ENCODE data around the gene RUFY1. TPM values are rescaled to one million over a fixed set of nuclear protein-coding genes. Genes with fewer than 3 reads are reported as not detected.

Gene RUFY1
- total and polyA plus RNA-seq, 5 donors from 2014 or later, result 18.3 to 40.4 (median 25.4) TPM

DNA sequence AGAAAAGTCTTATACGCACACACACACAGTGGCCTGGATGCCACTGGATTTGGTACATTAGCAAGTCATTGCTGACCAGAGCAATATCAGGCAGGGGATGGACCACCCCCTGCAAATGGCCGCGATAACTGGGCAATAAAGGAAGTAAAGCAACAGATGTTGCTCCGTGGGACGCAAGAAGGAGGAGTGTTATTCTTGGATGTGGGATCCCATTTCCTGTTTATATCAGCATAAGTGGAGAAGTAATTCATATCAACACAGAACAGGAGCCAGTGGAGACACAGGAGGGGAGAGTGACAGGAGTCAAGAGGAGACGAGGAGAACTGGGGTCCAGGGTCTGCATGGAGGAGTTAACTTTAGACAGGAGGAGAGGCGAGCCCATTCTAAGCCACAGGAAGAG lies 18.4 kb downstream of the RUFY1 start:
- Histone ChIP-seq H3K4me1 (ENCODE audit: control insufficient read depth, insufficient read depth, low read length, poor library complexity, severe bottlenecking) (no peaks in the 10 kb centered on the region), H3K27ac (ENCODE audit: insufficient read depth, low read length, poor library complexity, severe bottlenecking) (no peak overlapping the region), H3K36me3 (ENCODE audit: control insufficient read depth, insufficient read depth, low read length) (peaks cover 57% of the 10 kb centered on the region), H3K9me3 (ENCODE audit: control insufficient read depth in 2 of 2, low read length in 2 of 2) (no peaks in the 10 kb centered on the region), H3K27me3 (ENCODE audit: control insufficient read depth, insufficient read depth, low read length) (no peaks in the 10 kb centered on the region), H3K4me3 (ENCODE audit: low read depth, low read length) (no peak overlapping the region)
- Mint-ChIP-seq H3K4me1 (peaks cover 0 to 4% (median 2%) of the 10 kb centered on the region in 4 donors), H3K36me3 (peaks cover 28% of the 10 kb centered on the region), H3K9me3 (no peaks in the 10 kb centered on the region), H3K27me3 (no peaks in the 10 kb centered on the region), H3K27ac (peak overlapping the region; percentile 59 to 85 (median 82)), H3K4me3 (no peak overlapping the region)
- ATAC-seq (ENCODE audit: low read depth in 2 of 2), result no peak
- DNase-seq, result no peak

DNA sequence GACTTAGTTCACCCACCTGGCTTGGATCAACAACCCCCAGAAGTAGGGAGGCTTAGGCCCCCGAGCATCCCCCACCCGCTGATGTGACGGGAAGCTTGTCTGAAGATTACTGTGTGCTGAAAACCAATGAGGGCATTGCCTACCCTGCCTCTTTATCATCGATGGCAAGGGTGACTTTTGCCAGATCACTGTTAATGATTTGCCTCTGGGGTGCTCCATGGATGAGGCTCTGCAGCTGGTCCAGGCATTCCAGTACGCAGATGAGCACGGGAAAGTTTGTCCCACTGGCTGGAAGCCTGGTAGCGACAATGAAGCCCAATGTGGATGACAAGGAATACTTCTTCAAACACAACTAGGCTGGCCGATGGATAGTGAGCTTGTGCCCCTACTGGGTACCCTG lies 22.0 kb downstream of the RUFY1 start:
- H3K27ac Mint-ChIP-seq, result no peak overlapping the region
- no peaks in the 10 kb centered on the region for H3K4me1 ChIP-seq (ENCODE audit: control insufficient read depth, insufficient read depth, low read length, poor library complexity, severe bottlenecking)

DNA sequence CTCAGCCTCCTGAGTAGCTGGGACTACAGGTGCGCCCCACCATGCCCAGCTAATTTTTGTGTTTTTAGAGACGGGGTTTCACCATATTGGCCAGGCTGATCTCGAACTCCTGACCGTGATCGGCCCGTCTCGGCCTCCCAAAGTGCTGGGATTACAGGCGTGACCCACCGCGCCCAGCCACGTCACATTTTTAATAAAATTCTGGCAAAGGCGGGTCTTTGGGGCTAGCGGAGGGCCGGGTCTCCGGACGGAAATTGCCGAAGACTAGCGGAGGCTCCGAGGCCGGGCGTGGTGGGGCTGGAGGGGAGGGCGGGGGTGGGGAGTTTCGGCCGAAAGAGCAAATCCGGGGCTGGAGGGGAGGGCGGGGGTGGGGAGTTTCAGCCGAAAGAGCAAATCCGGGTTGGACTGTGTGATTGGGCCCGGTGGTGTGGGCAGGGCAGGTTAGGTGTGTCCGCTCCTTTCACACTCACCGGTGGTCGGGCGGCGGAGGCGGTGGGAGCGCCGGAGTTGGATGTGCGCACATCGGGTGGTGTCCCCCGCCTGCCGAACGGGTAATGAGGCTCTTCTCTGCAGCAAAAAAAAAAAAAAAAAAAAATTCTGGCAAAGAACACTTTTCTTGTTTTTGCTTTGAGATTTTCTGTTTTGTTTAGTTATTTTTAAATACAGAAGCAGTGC lies 27.1 kb downstream of the RUFY1 start:
- no peak overlapping the region for H3K4me3 ChIP-seq (ENCODE audit: low read depth, low read length)
- no peaks in the 10 kb centered on the region for H3K27me3 Mint-ChIP-seq
- DNase-seq (no peak), ATAC-seq (ENCODE audit: low read depth in 2 of 2) (no peak)
- H3K4me1 Mint-ChIP-seq, result peaks cover 0 to 4% (median 0%) of the 10 kb centered on the region in 4 donors
- no peaks in the 10 kb centered on the region for H3K9me3 Mint-ChIP-seq
- H3K27ac Mint-ChIP-seq, result no peak overlapping the region
- no peaks in the 10 kb centered on the region for H3K9me3 ChIP-seq (ENCODE audit: control insufficient read depth in 2 of 2, low read length in 2 of 2)
- H3K4me1 ChIP-seq (ENCODE audit: control insufficient read depth, insufficient read depth, low read length, poor library complexity, severe bottlenecking), result no peaks in the 10 kb centered on the region
- H3K36me3 Mint-ChIP-seq, result peaks cover 21% of the 10 kb centered on the region
- peaks cover 14% of the 10 kb centered on the region for H3K36me3 ChIP-seq (ENCODE audit: control insufficient read depth, insufficient read depth, low read length)
- H3K4me3 Mint-ChIP-seq, result no peak overlapping the region
- no peak overlapping the region for H3K27ac ChIP-seq (ENCODE audit: insufficient read depth, low read length, poor library complexity, severe bottlenecking)
- H3K27me3 ChIP-seq (ENCODE audit: control insufficient read depth, insufficient read depth, low read length), result no peaks in the 10 kb centered on the region

More for the DNA sequence above, 22.0 kb downstream of the RUFY1 start:
- ATAC-seq (ENCODE audit: low read depth in 2 of 2), result no peak
- Mint-ChIP-seq H3K9me3 (no peaks in the 10 kb centered on the region), H3K4me3 (no peak overlapping the region), H3K27me3 (no peaks in the 10 kb centered on the region), H3K4me1 (peaks cover 0 to 8% (median 2%) of the 10 kb centered on the region in 4 donors), H3K36me3 (peaks cover 38% of the 10 kb centered on the region)
- Histone ChIP-seq H3K9me3 (ENCODE audit: control insufficient read depth in 2 of 2, low read length in 2 of 2) (no peaks in the 10 kb centered on the region), H3K27ac (ENCODE audit: insufficient read depth, low read length, poor library complexity, severe bottlenecking) (no peak overlapping the region), H3K36me3 (ENCODE audit: control insufficient read depth, insufficient read depth, low read length) (peaks cover 51% of the 10 kb centered on the region), H3K4me3 (ENCODE audit: low read depth, low read length) (no peak overlapping the region), H3K27me3 (ENCODE audit: control insufficient read depth, insufficient read depth, low read length) (no peaks in the 10 kb centered on the region)
- DNase-seq, result no peak

DNA sequence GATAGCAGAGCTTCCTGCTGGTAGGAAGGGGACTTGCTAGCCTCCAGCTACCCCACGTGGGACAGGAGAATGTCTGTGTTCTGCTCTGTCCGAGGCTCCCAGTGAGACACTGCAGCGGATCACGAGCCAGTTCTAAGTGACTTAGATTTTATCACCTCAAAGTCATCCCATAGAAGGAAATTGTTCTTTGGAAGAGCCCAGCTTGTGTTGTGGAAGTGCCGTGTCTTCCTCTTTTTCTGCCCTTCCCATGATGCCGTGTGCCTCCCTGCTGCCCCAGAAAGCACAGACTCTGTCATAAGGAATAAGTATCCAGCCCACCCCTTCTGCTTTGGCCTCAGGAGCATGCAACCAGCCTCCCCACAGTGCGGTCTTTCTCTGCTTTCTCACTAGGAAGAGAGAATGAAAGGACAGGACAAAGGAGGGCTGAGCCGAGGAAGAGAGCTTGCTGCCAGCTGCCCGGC lies 35.6 kb downstream of the RUFY1 start:
- Mint-ChIP-seq H3K9me3 (no peaks in the 10 kb centered on the region), H3K27ac (peak overlapping the region in 1 of 3 donors; percentile 46), H3K4me3 (no peak overlapping the region), H3K36me3 (peaks cover 33% of the 10 kb centered on the region), H3K27me3 (no peaks in the 10 kb centered on the region), H3K4me1 (no peaks in the 10 kb centered on the region)
- DNase-seq (no peak), ATAC-seq (ENCODE audit: low read depth in 2 of 2) (no peak)
- H3K4me1 ChIP-seq (ENCODE audit: control insufficient read depth, insufficient read depth, low read length, poor library complexity, severe bottlenecking), result no peaks in the 10 kb centered on the region
- no peaks in the 10 kb centered on the region for H3K9me3 ChIP-seq (ENCODE audit: control insufficient read depth in 2 of 2, low read length in 2 of 2)
- no peaks in the 10 kb centered on the region for H3K27me3 ChIP-seq (ENCODE audit: control insufficient read depth, insufficient read depth, low read length)
- H3K36me3 ChIP-seq (ENCODE audit: control insufficient read depth, insufficient read depth, low read length), result peaks cover 40% of the 10 kb centered on the region
- no peak overlapping the region for H3K27ac ChIP-seq (ENCODE audit: insufficient read depth, low read length, poor library complexity, severe bottlenecking)
- H3K4me3 ChIP-seq (ENCODE audit: low read depth, low read length), result no peak overlapping the region

DNA sequence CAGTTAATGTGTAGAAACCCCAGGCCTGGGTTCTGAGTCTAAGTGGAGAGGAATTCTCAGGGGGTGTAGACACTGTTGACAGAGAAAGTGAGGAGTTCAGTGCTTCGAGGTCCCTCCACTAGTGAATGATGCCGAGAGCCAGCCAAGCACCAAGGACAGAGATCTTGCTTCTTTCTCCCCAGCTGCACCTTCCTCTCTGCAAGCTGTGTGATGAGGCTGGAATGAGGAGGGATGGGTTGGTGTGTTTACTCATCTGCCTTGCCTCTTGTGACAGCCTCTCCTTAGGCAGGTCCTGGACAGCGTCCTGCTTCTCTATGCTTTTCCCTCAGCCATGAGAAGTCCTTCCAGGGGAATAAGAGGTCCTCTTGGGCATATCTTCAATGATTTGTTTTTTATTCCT lies 37.8 kb downstream of the RUFY1 start:
- Mint-ChIP-seq H3K36me3 (peaks cover 44% of the 10 kb centered on the region), H3K4me1 (no peaks in the 10 kb centered on the region), H3K27me3 (no peaks in the 10 kb centered on the region), H3K9me3 (no peaks in the 10 kb centered on the region), H3K27ac (no peak overlapping the region), H3K4me3 (no peak overlapping the region)
- no peak for DNase-seq
- Histone ChIP-seq H3K36me3 (ENCODE audit: control insufficient read depth, insufficient read depth, low read length) (peaks cover 54% of the 10 kb centered on the region), H3K27me3 (ENCODE audit: control insufficient read depth, insufficient read depth, low read length) (no peaks in the 10 kb centered on the region), H3K27ac (ENCODE audit: insufficient read depth, low read length, poor library complexity, severe bottlenecking) (no peak overlapping the region), H3K4me3 (ENCODE audit: low read depth, low read length) (no peak overlapping the region), H3K4me1 (ENCODE audit: control insufficient read depth, insufficient read depth, low read length, poor library complexity, severe bottlenecking) (no peaks in the 10 kb centered on the region), H3K9me3 (ENCODE audit: control insufficient read depth in 2 of 2, low read length in 2 of 2) (no peaks in the 10 kb centered on the region)
- ATAC-seq (ENCODE audit: low read depth in 2 of 2), result no peak

DNA sequence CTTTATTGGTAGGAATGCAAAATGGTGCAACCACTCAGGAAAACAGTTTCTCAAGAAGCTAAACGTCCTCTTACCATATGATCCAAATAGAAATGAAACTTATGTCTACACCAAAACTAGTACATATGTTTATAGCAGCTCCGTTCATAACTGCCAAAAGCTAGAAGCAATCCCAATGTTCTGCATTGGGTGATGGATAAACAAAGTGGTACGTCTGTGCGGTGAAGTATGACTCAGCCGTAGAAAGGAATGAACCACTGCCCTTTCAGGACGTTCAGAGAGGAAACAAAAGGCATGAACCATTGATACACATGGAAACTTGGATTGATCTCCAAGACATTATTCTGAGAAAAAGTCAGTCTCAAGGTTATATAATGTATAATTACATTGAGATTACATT lies 45.6 kb downstream of the RUFY1 start:
- no peaks in the 10 kb centered on the region for H3K9me3 Mint-ChIP-seq
- no peaks in the 10 kb centered on the region for H3K4me1 ChIP-seq (ENCODE audit: control insufficient read depth, insufficient read depth, low read length, poor library complexity, severe bottlenecking)
- no peak overlapping the region for H3K27ac ChIP-seq (ENCODE audit: insufficient read depth, low read length, poor library complexity, severe bottlenecking)
- H3K4me1 Mint-ChIP-seq, result no peaks in the 10 kb centered on the region
- no peak for DNase-seq
- H3K4me3 Mint-ChIP-seq, result no peak overlapping the region
- H3K27me3 ChIP-seq (ENCODE audit: control insufficient read depth, insufficient read depth, low read length), result no peaks in the 10 kb centered on the region
- no peak for ATAC-seq (ENCODE audit: low read depth in 2 of 2)
- no peak overlapping the region for H3K4me3 ChIP-seq (ENCODE audit: low read depth, low read length)
- no peak overlapping the region for H3K27ac Mint-ChIP-seq
- no peaks in the 10 kb centered on the region for H3K27me3 Mint-ChIP-seq
- no peaks in the 10 kb centered on the region for H3K9me3 ChIP-seq (ENCODE audit: control insufficient read depth in 2 of 2, low read length in 2 of 2)
- H3K36me3 ChIP-seq (ENCODE audit: control insufficient read depth, insufficient read depth, low read length), result peaks cover 61% of the 10 kb centered on the region
- peaks cover 43% of the 10 kb centered on the region for H3K36me3 Mint-ChIP-seq

DNA sequence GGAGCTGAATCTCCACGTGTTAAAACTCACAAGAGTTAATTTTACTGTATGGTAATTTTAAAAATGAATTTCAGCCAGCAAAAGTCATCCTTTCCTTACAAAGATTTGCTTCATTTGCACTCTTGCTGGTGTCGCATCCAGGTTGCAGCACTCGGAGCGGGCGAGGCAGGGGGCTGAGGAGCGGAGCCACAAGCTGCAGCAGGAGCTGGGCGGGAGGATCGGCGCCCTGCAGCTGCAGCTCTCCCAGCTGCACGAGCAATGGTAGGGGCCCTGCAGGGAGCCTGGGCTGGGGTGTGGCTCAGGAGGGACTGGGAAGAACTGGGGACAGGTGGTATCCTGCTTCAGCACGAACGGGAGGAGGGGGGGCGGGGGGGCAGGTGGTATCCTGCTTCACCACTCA lies 46.1 kb downstream of the RUFY1 start:
- Histone ChIP-seq H3K27me3 (ENCODE audit: control insufficient read depth, insufficient read depth, low read length) (no peaks in the 10 kb centered on the region), H3K27ac (ENCODE audit: insufficient read depth, low read length, poor library complexity, severe bottlenecking) (no peak overlapping the region), H3K9me3 (ENCODE audit: control insufficient read depth in 2 of 2, low read length in 2 of 2) (no peaks in the 10 kb centered on the region), H3K4me3 (ENCODE audit: low read depth, low read length) (no peak overlapping the region), H3K4me1 (ENCODE audit: control insufficient read depth, insufficient read depth, low read length, poor library complexity, severe bottlenecking) (no peaks in the 10 kb centered on the region), H3K36me3 (ENCODE audit: control insufficient read depth, insufficient read depth, low read length) (peaks cover 60% of the 10 kb centered on the region)
- ATAC-seq (ENCODE audit: low read depth in 2 of 2) (no peak), DNase-seq (no peak)
- H3K27ac Mint-ChIP-seq, result peak overlapping the region in 1 of 3 donors; percentile 63
- peaks cover 42% of the 10 kb centered on the region for H3K36me3 Mint-ChIP-seq
- no peaks in the 10 kb centered on the region for H3K4me1 Mint-ChIP-seq
- H3K9me3 Mint-ChIP-seq, result no peaks in the 10 kb centered on the region
- no peaks in the 10 kb centered on the region for H3K27me3 Mint-ChIP-seq
- no peak overlapping the region for H3K4me3 Mint-ChIP-seq

DNA sequence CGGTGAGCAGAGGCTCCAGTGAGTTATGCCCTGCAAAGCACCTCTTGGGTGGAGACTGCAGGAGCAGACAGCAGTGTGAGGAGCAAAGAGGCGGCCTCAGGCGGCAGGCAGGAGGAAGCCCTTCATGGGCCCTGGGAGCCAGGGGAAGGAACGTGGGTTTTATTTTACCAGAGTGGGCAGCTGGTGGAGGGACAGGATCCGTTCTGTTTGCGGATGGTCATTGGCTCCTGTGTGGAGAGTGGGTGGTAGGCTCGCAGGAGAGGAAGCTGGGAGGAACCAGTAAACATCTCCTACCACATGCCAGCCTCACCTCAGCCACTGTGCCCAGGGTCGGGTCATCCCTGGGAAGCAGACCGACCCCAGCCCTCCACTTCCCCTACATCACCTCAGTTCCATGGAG lies 48.7 kb downstream of the RUFY1 start:
- Mint-ChIP-seq H3K36me3 (peaks cover 22% of the 10 kb centered on the region), H3K9me3 (no peaks in the 10 kb centered on the region), H3K4me3 (no peak overlapping the region), H3K27me3 (no peaks in the 10 kb centered on the region), H3K4me1 (no peaks in the 10 kb centered on the region), H3K27ac (no peak overlapping the region)
- no peak for ATAC-seq (ENCODE audit: low read depth in 2 of 2)
- Histone ChIP-seq H3K4me3 (ENCODE audit: low read depth, low read length) (no peak overlapping the region), H3K27ac (ENCODE audit: insufficient read depth, low read length, poor library complexity, severe bottlenecking) (no peak overlapping the region), H3K4me1 (ENCODE audit: control insufficient read depth, insufficient read depth, low read length, poor library complexity, severe bottlenecking) (no peaks in the 10 kb centered on the region), H3K36me3 (ENCODE audit: control insufficient read depth, insufficient read depth, low read length) (peaks cover 47% of the 10 kb centered on the region), H3K9me3 (ENCODE audit: control insufficient read depth in 2 of 2, low read length in 2 of 2) (no peaks in the 10 kb centered on the region), H3K27me3 (ENCODE audit: control insufficient read depth, insufficient read depth, low read length) (no peaks in the 10 kb centered on the region)
- DNase-seq, result no peak

Measured in CD4-positive, CD25-positive, alpha-beta regulatory T cell (primary cell).